ENCODE data around the gene PRORP. TPM values are rescaled to one million over a fixed set of nuclear protein-coding genes. Genes with fewer than 3 reads are reported as not detected.
"Not testable (repeated sequence)": the region's sequence is repeated elsewhere in the genome, so short reads cannot be mapped to it uniquely, and the experiment has no call there.

PRORP gene
- total and polyA plus RNA-seq, 2 of the 8 experiments (the other 6 are each of a cell fraction or from before 2014, with no cell fraction given) = 30.0 to 44.8 TPM

DNA sequence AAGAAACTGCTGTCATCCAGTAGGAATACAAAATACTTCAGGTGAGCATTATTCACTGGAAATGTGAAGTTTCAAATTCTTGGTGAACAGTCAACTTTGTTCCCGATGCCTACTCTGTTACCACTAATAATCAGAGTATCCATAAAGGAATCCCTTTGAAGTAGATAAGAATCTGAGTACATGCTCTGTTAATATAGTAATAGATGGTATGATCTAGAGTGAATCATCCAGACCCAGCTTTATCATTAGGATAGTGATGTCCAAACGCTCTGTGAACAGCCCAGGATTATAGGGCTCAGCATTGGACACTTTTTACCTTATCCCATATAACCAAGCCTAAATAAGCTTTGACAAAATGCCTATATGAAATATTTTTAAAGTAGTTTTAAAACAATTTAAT lies 33.8 kb upstream of the PRORP start (continued):
- TF ChIP-seq KDM5A (IDR thresholded peaks at IDR 0.05; ENCODE audit: low read length) (no peak), POU5F1 (IDR thresholded peaks at IDR 0.05; ENCODE audit: low read depth, low read length) (no peak), BRCA1 (IDR thresholded peaks at IDR 0.05; ENCODE audit: low read depth, low read length) (no peak), RXRA (IDR thresholded peaks at IDR 0.05; ENCODE audit: insufficient read depth, low read depth, low read length) (no peak)

DNA sequence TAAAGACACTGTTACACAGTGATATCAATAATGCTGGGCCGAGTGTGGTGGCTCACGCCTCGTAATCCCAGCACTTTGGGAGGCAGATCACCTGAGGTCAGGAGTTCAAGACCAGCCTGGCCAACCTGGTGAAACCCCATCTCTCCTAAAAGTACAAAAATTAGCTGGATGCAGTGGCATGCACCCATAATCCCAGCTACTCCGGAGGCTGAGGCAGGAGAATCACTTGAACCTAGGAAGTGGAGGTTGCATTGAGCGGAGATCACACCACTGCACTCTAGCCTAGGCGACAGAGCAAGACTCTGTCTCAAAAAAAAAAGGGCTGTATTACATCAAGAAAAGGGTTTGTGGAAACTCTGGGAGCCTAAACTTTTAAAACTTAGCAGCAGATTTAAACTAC lies 27.7 kb upstream of the PRORP start:
- H3K27ac ChIP-seq (ENCODE audit: low read depth, low read length); FAIRE-seq; H3K23ac ChIP-seq (ENCODE audit: insufficient read length); H3K4me3 ChIP-seq (ENCODE audit: extremely low read depth in 1 of 4, insufficient read depth in 2 of 4, low read depth in 3 of 4, low read length in 4 of 4); H2BK15ac ChIP-seq (ENCODE audit: low read length); H3K79me1 ChIP-seq (ENCODE audit: low read depth, low read length); H4K8ac ChIP-seq (ENCODE audit: extremely low read depth, insufficient read depth, low read length); H3K27me3 ChIP-seq (replicated peaks in 1 of 4; ENCODE audit: control insufficient read depth in 3 of 4, extremely low read depth in 1 of 4, insufficient read depth in 3 of 4, low read length in 3 of 4); H3K18ac ChIP-seq (ENCODE audit: extremely low read depth, low read length); H2BK12ac ChIP-seq (ENCODE audit: low read depth, low read length); H3K9me3 ChIP-seq (ENCODE audit: insufficient read depth in 2 of 2, low read depth in 1 of 2, low read length in 1 of 2); H4K20me1 ChIP-seq (replicated peaks in 1 of 2; ENCODE audit: control insufficient read depth in 1 of 2, insufficient read depth in 2 of 2, low read length in 2 of 2); DNase-seq (ENCODE audit: low read depth in 1 of 2, low spot score in 2 of 2); H3K79me2 ChIP-seq (ENCODE audit: control insufficient read depth in 1 of 2, insufficient read depth in 2 of 2, low read length in 2 of 2); H2AFZ ChIP-seq (ENCODE audit: low read length); H2BK5ac ChIP-seq (ENCODE audit: low read depth, low read length); H3K14ac ChIP-seq (ENCODE audit: insufficient read length); H3K23me2 ChIP-seq (ENCODE audit: low read depth, low read length); H2AK5ac ChIP-seq (ENCODE audit: low read depth, low read length); H3K56ac ChIP-seq (replicated peaks; ENCODE audit: insufficient read length, low read depth, low read length); H2BK20ac ChIP-seq (ENCODE audit: low read length); H3K4me1 ChIP-seq (replicated peaks in 1 of 4; ENCODE audit: control insufficient read depth in 3 of 4, insufficient read depth in 4 of 4, low read length in 3 of 4); H3K4ac ChIP-seq (replicated peaks; ENCODE audit: insufficient read length, low read depth, low read length); H2BK120ac ChIP-seq (replicated peaks; ENCODE audit: low read depth, low read length); H3K4me2 ChIP-seq (ENCODE audit: insufficient read depth in 1 of 2, low read depth in 2 of 2, low read length in 2 of 2); H3K9ac ChIP-seq (replicated peaks in 1 of 4; ENCODE audit: extremely low read depth in 1 of 4, low read depth in 3 of 4, low read length in 3 of 4); H4K91ac ChIP-seq (replicated peaks; ENCODE audit: insufficient read length, low read length); H4K5ac ChIP-seq (ENCODE audit: insufficient read length, low read depth, low read length): not testable (repeated sequence)
- ChIA-PET CTCF (ENCODE audit: partially characterized antibody) (interaction anchor here (1.2 kb wide), 1 partner anchor 20 kb away, joined by 3 read pairs; no protein-coding TSS in a partner anchor), POLR2A (ENCODE audit: partially characterized antibody) (interaction anchor here (0.5 to 1.5 kb wide), 4 partner anchors 8 to 375 kb away, joined by 3 read pairs; partner anchors contain the start of gene FAM177A1)
- WGBS, 2 experiments (ENCODE audit: extremely low coverage in 1 of 2, insufficient coverage in 1 of 2, insufficient read length in 1 of 2, insufficient replicate concordance in 2 of 2, low coverage in 1 of 2, low lambda C conversion rate in 2 of 2, missing lambda C conversion rate in 1 of 2) = 94% methylated on average over 6 of the region's 6 CpGs; no CpG with 5 or more reads in 1 of the 2 experiments
- H3K36me3 ChIP-seq (ENCODE audit: control insufficient read depth in 2 of 4, insufficient read depth in 4 of 4, low read length in 3 of 4) = peaks cover 0 to 27% (median 10%) of the 10 kb centered on the region in 4 experiments; a peak in 7 of 8 replicates

Data from H1 (cell line).